ENCODE data around the gene MRPL16.

DNA sequence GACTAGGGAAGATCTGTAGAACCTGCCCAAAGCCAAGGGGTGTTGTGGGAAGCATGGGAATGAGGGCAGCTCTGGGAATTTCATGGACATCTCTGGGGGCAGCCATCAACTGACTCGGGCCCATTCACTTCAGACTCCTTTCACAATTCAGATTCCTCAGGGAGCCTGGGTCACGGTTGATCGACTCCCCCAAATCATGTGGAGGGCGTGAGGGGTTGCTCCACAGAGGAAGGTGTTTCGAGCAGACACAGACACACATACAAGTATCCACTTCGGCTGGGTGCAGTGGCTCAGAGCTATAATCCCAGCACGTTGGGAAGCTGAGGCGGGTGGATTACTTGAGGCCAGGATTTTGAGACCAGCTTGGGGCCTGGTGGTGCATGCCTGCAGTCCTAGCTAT is 39.7 kb downstream of the MRPL16 start:
- no peak for TF ChIP-seq CTCF (IDR thresholded peaks at IDR 0.05; ENCODE audit: low read depth, low read length, poor library complexity, severe bottlenecking)
- TF ChIP-seq EZH2phosphoT487 (IDR thresholded peaks at IDR 0.05; ENCODE audit: borderline replicate concordance, low read length) = no peak
